ENCODE measurements around the gene NR1D2. TPM values are rescaled to one million over a fixed set of nuclear protein-coding genes. Genes with fewer than 3 reads are reported as not detected.
A peak's percentile ranks its signal among the peaks of the same experiment; 100 is the strongest.

The NR1D2 gene
- total and polyA plus RNA-seq, 11 donors: 5.6 to 62.1 (median 27.4) TPM

DNA sequence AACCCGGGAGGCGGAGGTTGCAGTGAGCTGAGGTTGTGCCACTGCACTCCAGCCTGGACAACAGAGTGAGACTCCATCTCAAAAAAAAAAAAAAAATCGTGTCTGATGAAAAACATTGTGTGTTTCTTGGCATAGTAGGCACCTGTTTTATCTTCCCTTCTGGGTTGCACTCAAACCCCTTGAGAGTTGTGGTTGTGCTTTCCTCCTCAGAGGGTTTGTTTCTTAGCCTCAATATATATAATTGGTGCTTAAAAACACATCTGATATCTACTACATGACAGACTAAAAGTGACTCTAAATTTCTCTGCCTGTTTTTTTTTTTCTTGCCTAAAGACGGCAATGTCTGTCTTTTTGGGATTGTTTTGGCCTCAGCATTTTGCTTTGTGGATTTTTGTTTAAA, 7.6 kb downstream of the NR1D2 start:
- no peak for ATAC-seq
- peaks cover 0 to 40% (median 13%) of the 10 kb centered on the region in 9 donors for H3K36me3 ChIP-seq
- H3K4me3 ChIP-seq: no peak overlapping the region
- no peaks in the 10 kb centered on the region for H3K9me3 ChIP-seq
- TF ChIP-seq POLR2A (IDR thresholded peaks at IDR 0.05): no peak
- TF ChIP-seq, protein P1, sequence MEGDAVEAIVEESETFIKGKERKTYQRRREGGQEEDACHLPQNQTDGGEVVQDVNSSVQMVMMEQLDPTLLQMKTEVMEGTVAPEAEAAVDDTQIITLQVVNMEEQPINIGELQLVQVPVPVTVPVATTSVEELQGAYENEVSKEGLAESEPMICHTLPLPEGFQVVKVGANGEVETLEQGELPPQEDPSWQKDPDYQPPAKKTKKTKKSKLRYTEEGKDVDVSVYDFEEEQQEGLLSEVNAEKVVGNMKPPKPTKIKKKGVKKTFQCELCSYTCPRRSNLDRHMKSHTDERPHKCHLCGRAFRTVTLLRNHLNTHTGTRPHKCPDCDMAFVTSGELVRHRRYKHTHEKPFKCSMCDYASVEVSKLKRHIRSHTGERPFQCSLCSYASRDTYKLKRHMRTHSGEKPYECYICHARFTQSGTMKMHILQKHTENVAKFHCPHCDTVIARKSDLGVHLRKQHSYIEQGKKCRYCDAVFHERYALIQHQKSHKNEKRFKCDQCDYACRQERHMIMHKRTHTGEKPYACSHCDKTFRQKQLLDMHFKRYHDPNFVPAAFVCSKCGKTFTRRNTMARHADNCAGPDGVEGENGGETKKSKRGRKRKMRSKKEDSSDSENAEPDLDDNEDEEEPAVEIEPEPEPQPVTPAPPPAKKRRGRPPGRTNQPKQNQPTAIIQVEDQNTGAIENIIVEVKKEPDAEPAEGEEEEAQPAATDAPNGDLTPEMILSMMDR (IDR thresholded peaks at IDR 0.05): no peak
- intact Hi-C loops (cut with DNase I): no loop called here
- no peaks in the 10 kb centered on the region for H3K27me3 ChIP-seq
- H3K27ac ChIP-seq: no peak overlapping the region
- WGBS, 4 donors: 69 to 75% (median 72%) methylated on average over 4 of the region's 4 CpGs
- no peak for DNase-seq
- H3K4me1 ChIP-seq: peaks cover 13 to 81% (median 69%) of the 10 kb centered on the region in 12 donors

DNA sequence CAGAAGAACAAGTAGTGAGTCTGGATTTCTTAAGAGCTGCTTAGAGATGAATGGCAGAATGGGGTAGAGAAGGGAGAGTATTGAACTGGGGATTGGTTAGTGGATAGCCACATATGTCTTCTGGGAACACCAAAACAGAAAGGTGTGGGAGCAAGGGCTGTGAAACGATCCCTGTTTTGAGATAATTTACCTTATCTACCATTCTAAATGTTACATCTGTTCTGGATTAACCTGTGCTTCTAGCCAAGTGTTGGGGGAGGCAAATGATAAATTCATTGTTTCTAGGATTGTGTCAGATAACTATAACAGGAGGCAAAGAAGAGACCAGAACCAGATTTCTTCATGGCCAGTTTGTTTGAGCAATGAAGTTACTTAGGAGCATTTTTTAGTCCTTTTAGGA, 8.4 kb downstream of the NR1D2 start:
- TF ChIP-seq, protein P1 (IDR thresholded peaks at IDR 0.05): no peak
- no peak for TF ChIP-seq POLR2A (IDR thresholded peaks at IDR 0.05)
- Histone ChIP-seq H3K9me3 (no peaks in the 10 kb centered on the region), H3K4me1 (peaks cover 13 to 76% (median 60%) of the 10 kb centered on the region in 12 donors), H3K4me3 (no peak overlapping the region), H3K36me3 (peaks cover 0 to 40% (median 18%) of the 10 kb centered on the region in 9 donors), H3K27me3 (no peaks in the 10 kb centered on the region), H3K27ac (peak overlapping the region in 2 of 12 donors; percentile 8 to 19)
- WGBS, 4 donors: 26 to 30% (median 27%) methylated on average over 1 of the region's 1 CpG
- intact Hi-C loops (cut with DNase I): no loop called here
- ATAC-seq (no peak), DNase-seq (no peak)

DNA sequence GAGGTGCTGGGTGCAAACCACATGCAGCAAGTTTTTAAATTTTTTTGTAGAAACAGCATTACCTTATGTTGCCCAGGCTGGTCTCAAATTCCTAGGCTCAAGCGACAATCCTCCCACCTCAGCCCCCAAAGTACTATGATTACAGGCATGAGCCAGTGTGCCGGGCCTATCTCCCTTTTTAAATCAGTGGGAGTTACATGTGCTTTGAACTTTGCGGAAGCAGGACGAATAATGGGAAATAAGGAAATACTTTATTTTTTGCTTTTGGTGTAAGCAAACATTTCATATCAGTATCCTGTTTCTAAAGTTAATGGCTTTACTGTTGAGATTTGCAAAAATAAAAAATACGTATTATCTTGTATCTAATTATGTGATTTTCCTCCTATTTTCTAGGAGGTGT, 9.1 kb downstream of the NR1D2 start:
- Histone ChIP-seq H3K9me3 (no peaks in the 10 kb centered on the region), H3K4me1 (peaks cover 13 to 74% (median 57%) of the 10 kb centered on the region in 12 donors), H3K4me3 (no peak overlapping the region), H3K27me3 (no peaks in the 10 kb centered on the region), H3K27ac (peak overlapping the region in 1 of 12 donors; percentile 19), H3K36me3 (peaks cover 0 to 45% (median 18%) of the 10 kb centered on the region in 9 donors)
- TF ChIP-seq POLR2A (IDR thresholded peaks at IDR 0.05): no peak
- TF ChIP-seq, protein P1 (IDR thresholded peaks at IDR 0.05): no peak
- ATAC-seq (no peak), DNase-seq (no peak)
- WGBS, 4 donors: 44 to 68% (median 57%) methylated on average over 5 of the region's 5 CpGs
- intact Hi-C loops (cut with DNase I): no loop called here

DNA sequence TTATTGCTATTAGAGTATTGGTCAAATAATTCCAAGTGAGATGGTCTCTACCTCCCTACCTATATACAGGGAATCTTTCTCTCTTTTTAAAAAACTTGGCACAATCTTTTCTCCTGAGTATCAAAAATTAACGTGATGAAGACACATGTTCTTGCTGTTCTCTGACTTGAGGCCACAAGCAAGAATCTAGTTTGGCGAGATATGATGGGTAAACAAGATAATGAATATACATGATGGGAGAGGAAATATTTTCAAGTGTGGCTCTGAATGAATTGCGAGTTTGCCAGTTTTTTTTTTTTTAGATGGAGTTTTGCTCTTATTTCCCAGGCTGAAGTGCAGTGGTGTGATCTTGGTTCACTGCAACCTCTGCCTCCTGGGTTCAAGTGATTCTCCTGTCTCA, 11.6 kb downstream of the NR1D2 start:
- Histone ChIP-seq H3K9me3 (no peaks in the 10 kb centered on the region), H3K27me3 (no peaks in the 10 kb centered on the region), H3K27ac (no peak overlapping the region), H3K4me1 (peaks cover 0 to 53% (median 32%) of the 10 kb centered on the region in 12 donors), H3K4me3 (no peak overlapping the region), H3K36me3 (peaks cover 0 to 70% (median 41%) of the 10 kb centered on the region in 9 donors)
- ATAC-seq (no peak), DNase-seq (no peak)
- TF ChIP-seq POLR2A (IDR thresholded peaks at IDR 0.05): no peak
- TF ChIP-seq, protein P1 (IDR thresholded peaks at IDR 0.05): no peak
- intact Hi-C loops (cut with DNase I): no loop called here
- WGBS, 4 donors: 52 to 65% (median 59%) methylated on average over 3 of the region's 3 CpGs
